Trophoblast cell (in vitro differentiated cells and primary cell): Measurements from ENCODE around the gene PYGO1.

ENCODE experiments used
- DNase-seq, 2 donors: peaks; one replicate each; pipeline ENCODE4 v3.0.0-alpha.2; 2016
- H2AFZ ChIP-seq: 2 replicates; pipeline ENCODE4 v1.6.1; 2013; ENCODE audit warnings: low read length, moderate library complexity, mild to moderate bottlenecking; ENCODE audit not compliant: insufficient read depth, poor library complexity
- H2AK5ac ChIP-seq: 2 replicates; pipeline ENCODE4 v1.6.1; 2013; ENCODE audit warnings: mild to moderate bottlenecking, low read length
- H2BK120ac ChIP-seq: 2 replicates; pipeline ENCODE4 v1.6.1; 2013; ENCODE audit warnings: low read length, mild to moderate bottlenecking, moderate library complexity; ENCODE audit not compliant: insufficient read depth, poor library complexity
- H2BK12ac ChIP-seq: 2 replicates; pipeline ENCODE4 v1.6.1; 2013; ENCODE audit warnings: mild to moderate bottlenecking, low read length, moderate library complexity
- H2BK5ac ChIP-seq: 2 replicates; pipeline ENCODE4 v1.6.1; 2013; ENCODE audit warnings: low read length, low read depth, moderate library complexity, mild to moderate bottlenecking; ENCODE audit not compliant: poor library complexity
- H3K14ac ChIP-seq: 2 replicates; pipeline ENCODE4 v1.6.1; 2013; ENCODE audit warnings: mild to moderate bottlenecking, low read length
- H3K18ac ChIP-seq: 2 replicates; pipeline ENCODE4 v1.6.1; 2013; ENCODE audit warnings: mild to moderate bottlenecking, low read length
- H3K23ac ChIP-seq: 2 replicates; pipeline ENCODE4 v1.6.1; 2013; ENCODE audit warnings: low read length
- H3K27ac ChIP-seq: 2 replicates; pipeline ENCODE4 v1.5.1; 2013; ENCODE audit warnings: low read depth, mild to moderate bottlenecking, inconsistent platforms, low read length, moderate library complexity
- H3K27me3 ChIP-seq: 2 replicates; pipeline ENCODE4 v1.6.1; 2013; ENCODE audit warnings: inconsistent platforms, mild to moderate bottlenecking, low read length, moderate library complexity; ENCODE audit not compliant: insufficient read depth
- H3K36me3 ChIP-seq, 2 experiments: 1 replicate in 1 of 2; 2 replicates in 1 of 2; pipeline ENCODE4 v1.6.1; 2013; ENCODE audit warnings: low read length in 2 of 2, mild to moderate bottlenecking in 2 of 2, moderate library complexity in 1 of 2; ENCODE audit not compliant: insufficient read depth in 2 of 2, control insufficient read depth in 1 of 2
- H3K4ac ChIP-seq: 2 replicates; pipeline ENCODE4 v1.6.1; 2013; ENCODE audit warnings: low read depth, mild to moderate bottlenecking, low read length, moderate library complexity
- H3K4me1 ChIP-seq, 2 experiments: 1 replicate in 1 of 2; 2 replicates in 1 of 2; pipeline ENCODE4 v1.6.1; 2013; ENCODE audit warnings: low read length in 2 of 2, mild to moderate bottlenecking in 2 of 2, moderate library complexity in 1 of 2; ENCODE audit not compliant: insufficient read depth in 2 of 2, control insufficient read depth in 1 of 2
- H3K4me2 ChIP-seq: 2 replicates; pipeline ENCODE4 v1.6.1; 2013; ENCODE audit warnings: inconsistent platforms, mild to moderate bottlenecking, low read length, moderate library complexity
- H3K4me3 ChIP-seq: 2 replicates; pipeline ENCODE4 v1.5.1; 2013; ENCODE audit warnings: mild to moderate bottlenecking, low read depth, low read length, inconsistent platforms
- H3K79me1 ChIP-seq: one replicate; pipeline ENCODE4 v1.6.1; 2013; ENCODE audit warnings: low read length
- H3K79me2 ChIP-seq: 2 replicates; pipeline ENCODE4 v1.6.1; 2013; ENCODE audit warnings: low read length, mild to moderate bottlenecking; ENCODE audit not compliant: control insufficient read depth, insufficient read depth, poor library complexity
- H3K9ac ChIP-seq: 2 replicates; pipeline ENCODE4 v1.6.1; 2013; ENCODE audit warnings: mild to moderate bottlenecking, low read length
- H3K9me3 ChIP-seq: 2 replicates; pipeline ENCODE4 v1.6.1; 2013; ENCODE audit warnings: low read depth, mild to moderate bottlenecking, control low read depth, inconsistent platforms, low read length; ENCODE audit not compliant: insufficient read depth
- H4K12ac ChIP-seq: 2 replicates; pipeline ENCODE4 v1.6.1; 2013; ENCODE audit warnings: low read depth, mild to moderate bottlenecking, low read length, moderate library complexity
- H4K8ac ChIP-seq: 2 replicates; pipeline ENCODE4 v1.6.1; 2013; ENCODE audit warnings: low read depth, mild to moderate bottlenecking, low read length, moderate library complexity
- H4K91ac ChIP-seq: one replicate; pipeline ENCODE4 v1.6.1; 2013; ENCODE audit warnings: low read depth, mild to moderate bottlenecking, low read length, moderate library complexity
- WGBS: extraction: QIAGEN DNeasy Blood & Tissue Kit; methylation state at CpG from one replicate; pipeline ENCODE4 v1.1.7; 2013; ENCODE audit warnings: missing lambda C conversion rate; ENCODE audit not compliant: insufficient read length, insufficient coverage; ENCODE audit errors: extremely low coverage; 5-methylcytosine and 5-hydroxymethylcytosine counted together

Gene PYGO1

GRCh38 chr15:55522742-55523450 lies 65.2 kb downstream of the PYGO1 start:
- H4K8ac ChIP-seq: no peak overlapping the region
- no peak overlapping the region for H4K91ac ChIP-seq
- no peaks in the 10 kb centered on the region for H3K79me1 ChIP-seq
- no peak overlapping the region for H3K9ac ChIP-seq
- H2AFZ ChIP-seq: no peak overlapping the region
- H2BK12ac ChIP-seq: no peak overlapping the region
- no peak overlapping the region for H3K4ac ChIP-seq
- WGBS: no CpG with 5 or more reads among the region's 3 CpGs
- peaks cover 0 to 2% of the 10 kb centered on the region in 2 experiments for H3K4me1 ChIP-seq
- H2BK5ac ChIP-seq: no peak overlapping the region
- H2BK120ac ChIP-seq: no peak overlapping the region
- no peaks in the 10 kb centered on the region for H3K9me3 ChIP-seq
- H4K12ac ChIP-seq: no peak overlapping the region
- no peaks in the 10 kb centered on the region for H3K79me2 ChIP-seq
- no peak overlapping the region for H3K4me3 ChIP-seq
- no peak for DNase-seq
- H3K14ac ChIP-seq: no peak overlapping the region
- no peak overlapping the region for H2AK5ac ChIP-seq
- H3K23ac ChIP-seq: no peak overlapping the region
- H3K27ac ChIP-seq: no peak overlapping the region
- no peaks in the 10 kb centered on the region for H3K27me3 ChIP-seq
- no peak overlapping the region for H3K4me2 ChIP-seq
- H3K36me3 ChIP-seq: no peaks in the 10 kb centered on the region
- no peak overlapping the region for H3K18ac ChIP-seq

DNA sequence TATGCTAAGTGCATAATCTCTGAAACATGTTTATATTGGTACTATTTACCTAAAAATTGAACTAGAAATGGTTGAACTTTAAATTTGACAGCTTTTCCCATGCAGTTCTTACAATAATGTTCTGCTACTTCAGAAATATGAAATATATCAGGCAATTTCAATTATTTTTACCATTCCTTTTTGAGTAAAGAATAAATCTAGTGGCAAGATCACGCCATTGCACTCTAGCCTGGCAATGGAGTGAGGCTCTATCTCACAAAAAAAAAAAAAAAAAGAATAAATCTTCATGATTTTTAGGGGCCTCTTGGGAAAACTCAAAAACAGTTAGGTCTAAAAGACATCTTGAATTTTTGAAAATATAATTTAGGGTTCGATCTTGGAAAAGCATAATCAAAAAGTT lies 69.5 kb downstream of the PYGO1 start:
- Histone ChIP-seq H3K27me3 (no peaks in the 10 kb centered on the region), H4K91ac (no peak overlapping the region), H3K4me2 (no peak overlapping the region), H3K36me3 (no peaks in the 10 kb centered on the region), H2BK5ac (no peak overlapping the region), H3K14ac (no peak overlapping the region), H3K27ac (no peak overlapping the region), H3K9me3 (no peaks in the 10 kb centered on the region), H3K9ac (no peak overlapping the region), H4K8ac (no peak overlapping the region), H4K12ac (no peak overlapping the region), H3K18ac (no peak overlapping the region), H3K4me3 (no peak overlapping the region), H3K23ac (no peak overlapping the region), H2BK120ac (no peak overlapping the region), H3K4me1 (peaks cover 16 to 17% of the 10 kb centered on the region in 2 experiments), H3K4ac (no peak overlapping the region), H3K79me2 (no peaks in the 10 kb centered on the region), H3K79me1 (peaks cover 4% of the 10 kb centered on the region), H2AK5ac (no peak overlapping the region), H2BK12ac (no peak overlapping the region), H2AFZ (no peak overlapping the region)
- no peak for DNase-seq
- no CpG with 5 or more reads among the region's 2 CpGs for whole genome bisulfite sequencing

- Histone ChIP-seq H2AK5ac (no peak overlapping the region), H3K9ac (no peak overlapping the region), H3K4me2 (no peak overlapping the region), H2BK120ac (no peak overlapping the region), H3K36me3 (no peaks in the 10 kb centered on the region), H3K4me3 (no peak overlapping the region), H4K8ac (no peak overlapping the region), H2AFZ (no peak overlapping the region), H4K91ac (no peak overlapping the region), H3K9me3 (no peaks in the 10 kb centered on the region), H2BK5ac (no peak overlapping the region), H3K79me1 (peaks cover 4% of the 10 kb centered on the region), H2BK12ac (no peak overlapping the region), H3K79me2 (no peaks in the 10 kb centered on the region), H3K14ac (no peak overlapping the region), H3K18ac (no peak overlapping the region), H3K27ac (no peak overlapping the region), H3K27me3 (no peaks in the 10 kb centered on the region), H3K4me1 (peaks cover 16 to 17% of the 10 kb centered on the region in 2 experiments), H3K23ac (no peak overlapping the region), H4K12ac (no peak overlapping the region), H3K4ac (no peak overlapping the region)
- DNase-seq: no peak
- no CpG with 5 or more reads among the region's 3 CpGs for WGBS
Observed at GRCh38 chr15:55518009-55518408, 70.1 kb downstream of the PYGO1 start.

- Histone ChIP-seq H3K4me2 (no peak overlapping the region), H3K27ac (no peak overlapping the region), H2BK12ac (no peak overlapping the region), H4K8ac (no peak overlapping the region), H3K27me3 (no peaks in the 10 kb centered on the region), H4K91ac (no peak overlapping the region), H3K79me2 (no peaks in the 10 kb centered on the region), H3K23ac (no peak overlapping the region), H3K4ac (no peak overlapping the region), H4K12ac (no peak overlapping the region), H3K36me3 (no peaks in the 10 kb centered on the region), H3K4me3 (no peak overlapping the region), H2BK5ac (no peak overlapping the region), H3K9me3 (no peaks in the 10 kb centered on the region), H3K14ac (no peak overlapping the region), H3K9ac (no peak overlapping the region), H2BK120ac (no peak overlapping the region), H2AFZ (no peak overlapping the region), H3K79me1 (peaks cover 4% of the 10 kb centered on the region), H2AK5ac (no peak overlapping the region), H3K4me1 (peaks cover 16 to 17% of the 10 kb centered on the region in 2 experiments), H3K18ac (no peak overlapping the region)
- DNase-seq: peak; percentile 75 to 92
- WGBS: no CpG with 5 or more reads among the region's 12 CpGs
Observed at GRCh38 chr15:55515991-55516776, 72.0 kb downstream of the PYGO1 start.
